ENCODE data around the gene YARS1. TPM values are rescaled to one million over a fixed set of nuclear protein-coding genes. Genes with fewer than 3 reads are reported as not detected.
A peak's percentile ranks its signal among the peaks of the same experiment; 100 is the strongest.

The YARS1 gene
- polyA plus RNA-seq, 2 of the 4 experiments (the other 2 are of a cell fraction), result 92.5 to 103 TPM

- no peak for DNase-seq (ENCODE audit: low read depth in 1 of 2, low spot score in 1 of 2)
- Histone ChIP-seq H3K4me3 (no peak overlapping the region), H3K4me1 (peaks cover 7% of the 10 kb centered on the region; the same call in 2 of the 3 replicates), H3K4me2 (no peak overlapping the region), H3K27ac (peak overlapping the region in 1 of 2 experiments; percentile 28; a peak in 2 of 6 replicates), H3K9me3 (no peaks in the 10 kb centered on the region)
- ChIA-PET POLR2A (no interaction called here), CTCF (interaction anchor here (0.6 to 3.8 kb wide), 6 partner anchors 9 to 36 kb away, joined by 3 to 22 read pairs (median 4); no protein-coding TSS in a partner anchor)
- WGBS (ENCODE audit: missing lambda C conversion rate), result 75% methylated on average over 2 of the region's 4 CpGs
- no peak for FAIRE-seq
- peak in 1 of 2 experiments; percentile 22; a peak in 1 of 6 replicates for ATAC-seq
- no peak for TF ChIP-seq JUN (IDR thresholded peaks at IDR 0.05)
- TF ChIP-seq PHF8 (IDR thresholded peaks at IDR 0.05; ENCODE audit: borderline replicate concordance, low read depth), result no peak
- no peak for TF ChIP-seq ZNF302 (CRISPR knock-in tag; IDR thresholded peaks at IDR 0.05)
- TF ChIP-seq FOXS1 (CRISPR knock-in tag; IDR thresholded peaks at IDR 0.05), result no peak
- no peak for TF ChIP-seq FOSL2 (IDR thresholded peaks at IDR 0.05)
- TF ChIP-seq FOSL2 (CRISPR knock-in tag; IDR thresholded peaks at IDR 0.05), result no peak
- TF ChIP-seq GATA3 (IDR thresholded peaks at IDR 0.05; ENCODE audit: borderline replicate concordance), result no peak
- TF ChIP-seq RAD21 (conservative IDR thresholded peaks at IDR 0.05 in 1 of 2, IDR thresholded peaks at IDR 0.05 in 1 of 2), result no peak
- TF ChIP-seq JUNB (IDR thresholded peaks at IDR 0.05), result no peak
- no peak for TF ChIP-seq REST (IDR thresholded peaks at IDR 0.05)
These were observed 67.8 kb downstream of the YARS1 start for GRCh38 chr1:32749332-32749731.

- 90% methylated on average over 8 of the region's 8 CpGs for WGBS (ENCODE audit: missing lambda C conversion rate)
- H3K4me2 ChIP-seq, result no peak overlapping the region
- no peak for DNase-seq (ENCODE audit: low read depth in 1 of 2, low spot score in 1 of 2)
- POLR2A ChIA-PET, result no interaction called here
- TF ChIP-seq RAD21 (conservative IDR thresholded peaks at IDR 0.05 in 1 of 2, IDR thresholded peaks at IDR 0.05 in 1 of 2), result no peak
- no peak for TF ChIP-seq JUNB (IDR thresholded peaks at IDR 0.05)
- TF ChIP-seq, protein P1, sequence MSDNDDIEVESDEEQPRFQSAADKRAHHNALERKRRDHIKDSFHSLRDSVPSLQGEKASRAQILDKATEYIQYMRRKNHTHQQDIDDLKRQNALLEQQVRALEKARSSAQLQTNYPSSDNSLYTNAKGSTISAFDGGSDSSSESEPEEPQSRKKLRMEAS (IDR thresholded peaks at IDR 0.05), result no peak
- TF ChIP-seq ZNF302 (CRISPR knock-in tag; IDR thresholded peaks at IDR 0.05), result no peak
- no peak for TF ChIP-seq HEYL (CRISPR knock-in tag; IDR thresholded peaks at IDR 0.05)
- TF ChIP-seq, protein P2, sequence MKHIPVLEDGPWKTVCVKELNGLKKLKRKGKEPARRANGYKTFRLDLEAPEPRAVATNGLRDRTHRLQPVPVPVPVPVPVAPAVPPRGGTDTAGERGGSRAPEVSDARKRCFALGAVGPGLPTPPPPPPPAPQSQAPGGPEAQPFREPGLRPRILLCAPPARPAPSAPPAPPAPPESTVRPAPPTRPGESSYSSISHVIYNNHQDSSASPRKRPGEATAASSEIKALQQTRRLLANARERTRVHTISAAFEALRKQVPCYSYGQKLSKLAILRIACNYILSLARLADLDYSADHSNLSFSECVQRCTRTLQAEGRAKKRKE (CRISPR knock-in tag; IDR thresholded peaks at IDR 0.05; ENCODE audit: low read depth), result no peak
- TF ChIP-seq FOSL2 (IDR thresholded peaks at IDR 0.05), result no peak
- TF ChIP-seq FOSL2 (CRISPR knock-in tag; IDR thresholded peaks at IDR 0.05), result no peak
- TF ChIP-seq NFE2L2 (conservative IDR thresholded peaks at IDR 0.05; ENCODE audit: low read length), result no peak
- TF ChIP-seq USF2 (IDR thresholded peaks at IDR 0.05), result no peak
- no peak for TF ChIP-seq TP53 (CRISPR knock-in tag; IDR thresholded peaks at IDR 0.05)
- TF ChIP-seq MAZ (IDR thresholded peaks at IDR 0.05; ENCODE audit: borderline replicate concordance, low read depth, low read length), result no peak
- TF ChIP-seq REST (IDR thresholded peaks at IDR 0.05), result no peak
- no peak for TF ChIP-seq BHLHE40 (IDR thresholded peaks at IDR 0.05; ENCODE audit: low read depth, low read length)
- no peak for TF ChIP-seq CBX8 (IDR thresholded peaks at IDR 0.05)
- H3K9me3 ChIP-seq, result no peaks in the 10 kb centered on the region
- peaks cover 11% of the 10 kb centered on the region; the same call in 2 of the 3 replicates for H3K4me1 ChIP-seq
- CTCF ChIA-PET, result interaction anchor here (0.6 to 3.8 kb wide), 6 partner anchors 9 to 36 kb away, joined by 3 to 22 read pairs (median 4); no protein-coding TSS in a partner anchor
- H3K4me3 ChIP-seq, result no peak overlapping the region
- H3K27ac ChIP-seq, result peak overlapping the region in 1 of 2 experiments; percentile 28; a peak in 2 of 6 replicates
- FAIRE-seq, result no peak
- ATAC-seq, result no peak
These were observed 68.2 kb downstream of the YARS1 start for GRCh38 chr1:32748926-32749325.

Data from A549 (cell line).